Renal cortical epithelial cell (primary cell): Measurements from ENCODE around the gene VGLL3. TPM values are rescaled to one million over a fixed set of nuclear protein-coding genes. Genes with fewer than 3 reads are reported as not detected.
"Not testable (repeated sequence)": the region's sequence is repeated elsewhere in the genome, so short reads cannot be mapped to it uniquely, and the experiment has no call there.

Experiments used
- DNase-seq: peaks from one replicate; pipeline ENCODE4 v3.0.0-alpha.2; 2011; ENCODE audit warnings: low read depth
- total RNA-seq: library from RNA; depleted of rRNA; stranded (reverse); fragments of >200 nt; gene quantifications from 2 replicates; pipeline ENCODE4 v1.2.3, GENCODE V29; 2014

VGLL3 gene
- total RNA-seq, 1 donor from 2014 or later = 0.99 TPM

GRCh38 chr3:86989611-86990010 lies 1.3 kb downstream of the VGLL3 start:
- no peak for DNase-seq

DNA sequence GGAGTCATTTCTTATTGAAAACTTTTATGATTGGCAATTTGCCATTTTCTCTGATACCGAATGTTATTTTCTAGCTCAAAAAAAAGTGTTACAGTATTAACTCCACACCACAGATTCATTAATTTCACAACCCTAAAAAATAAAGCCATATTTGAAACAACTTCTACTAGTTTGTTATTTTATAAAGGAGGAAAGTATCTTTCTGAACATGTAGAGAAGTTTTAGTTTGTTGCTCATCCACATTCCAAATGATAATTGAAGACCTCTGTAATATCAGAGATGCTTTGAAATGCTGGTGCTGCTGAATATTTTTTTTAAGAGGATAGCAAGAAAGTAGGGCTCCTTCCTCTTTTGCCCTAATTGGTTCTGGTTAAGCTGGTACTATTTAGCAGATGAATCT lies 1.9 kb downstream of the VGLL3 start:
- DNase-seq = no peak

DNA sequence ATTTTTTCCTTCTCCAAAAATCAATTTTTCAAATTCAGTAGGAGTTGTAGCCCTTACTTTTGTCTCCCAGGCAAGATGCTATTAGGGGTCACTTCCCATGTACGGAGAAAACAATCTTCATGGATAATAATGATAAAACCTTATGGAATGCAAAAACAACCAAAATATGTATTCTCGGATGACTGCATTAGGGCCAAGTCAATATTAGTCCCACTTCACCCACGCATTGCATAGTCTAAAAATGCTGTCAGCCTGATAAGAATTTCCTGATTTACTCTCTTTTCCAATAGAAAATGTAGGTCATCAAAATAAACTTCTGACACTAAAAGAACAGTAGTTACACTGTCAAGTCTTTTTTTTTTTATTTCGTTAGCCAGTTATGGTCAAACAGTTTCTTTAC lies 2.7 kb downstream of the VGLL3 start:
- no peak for DNase-seq

GRCh38 chr3:86987421-86987715 lies 3.6 kb downstream of the VGLL3 start:
- no peak for DNase-seq

DNA sequence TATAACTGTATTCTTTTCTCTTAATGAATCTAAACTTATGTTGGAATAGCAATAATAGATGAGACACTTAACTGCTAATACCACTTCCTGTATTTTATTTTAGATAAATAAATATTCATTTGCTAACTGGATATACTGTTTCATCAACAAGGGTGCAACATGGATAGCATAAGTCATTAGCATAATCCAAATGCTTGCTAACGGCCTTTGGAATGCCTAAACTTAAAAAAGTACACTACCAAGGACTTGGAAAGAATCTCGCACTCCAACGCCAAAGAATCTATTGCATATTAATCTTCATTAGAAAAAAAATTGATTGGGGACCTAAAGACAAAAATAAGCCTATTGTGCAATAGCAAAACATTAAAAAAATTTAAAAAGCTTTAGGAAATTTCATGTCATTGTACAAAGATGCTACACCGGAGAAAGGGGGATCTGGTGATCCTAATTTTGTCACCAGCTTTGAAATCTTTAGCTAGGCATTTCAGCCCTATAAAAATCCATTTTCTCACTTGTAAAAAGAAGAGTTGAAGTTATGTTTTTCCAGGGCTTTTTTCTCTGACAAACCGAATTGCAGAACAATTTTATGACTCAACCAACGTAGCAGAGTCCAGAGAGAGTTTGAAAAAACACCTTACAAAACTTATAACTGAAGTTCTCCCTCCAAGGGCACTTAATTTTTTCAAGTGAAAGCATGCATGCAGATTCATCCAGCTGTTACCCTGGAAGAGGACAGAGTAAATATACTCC lies 4.1 kb downstream of the VGLL3 start:
- no peak for DNase-seq

DNA sequence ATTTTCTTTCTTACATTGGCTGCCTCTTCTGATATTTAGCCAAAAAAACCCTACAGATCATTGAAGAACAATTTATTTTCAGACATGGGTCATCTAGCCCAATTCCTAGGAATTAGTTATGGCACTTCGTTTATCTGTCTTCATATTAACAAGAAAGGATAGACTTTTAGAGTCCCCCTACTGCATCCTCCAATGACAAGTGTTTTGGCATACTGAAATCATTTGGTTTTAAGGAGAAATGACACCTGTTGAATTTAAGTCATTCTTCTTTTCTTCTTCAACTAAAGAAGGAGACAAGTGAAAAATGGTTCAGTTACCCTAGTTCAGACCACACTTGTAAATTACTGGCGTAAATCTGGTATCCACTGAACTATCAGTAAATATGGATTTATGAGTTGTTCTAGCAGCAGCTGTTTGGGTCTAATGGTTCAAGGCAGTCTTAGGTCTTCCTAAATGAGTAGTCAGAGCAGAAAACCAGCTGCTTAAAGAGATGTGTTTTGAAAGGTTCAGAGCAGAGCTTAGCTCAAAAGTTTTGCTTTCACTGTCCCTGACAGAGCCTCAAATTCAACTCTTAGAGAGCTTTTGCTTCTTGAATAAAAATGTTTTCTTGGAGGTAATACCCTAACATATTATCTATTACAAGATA lies 5.6 kb downstream of the VGLL3 start:
- no peak for DNase-seq

DNA sequence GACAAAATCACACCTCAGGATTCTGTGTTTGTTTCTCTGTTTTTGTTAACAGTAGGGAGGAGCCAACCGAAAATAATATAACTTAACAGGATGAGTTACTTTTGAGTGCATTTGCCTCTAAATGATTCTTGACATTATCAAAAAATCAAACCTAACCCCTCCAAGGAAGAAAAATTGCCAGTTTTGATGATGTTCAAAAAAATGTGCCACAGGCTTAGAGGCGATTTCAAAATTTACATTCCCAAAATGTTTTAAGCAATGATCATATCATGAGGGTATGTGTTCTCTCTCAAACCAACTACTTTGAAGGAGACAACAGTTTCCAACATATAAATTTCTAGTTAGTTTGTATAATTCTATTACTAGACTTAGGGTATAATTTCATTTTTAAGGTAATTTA lies 6.7 kb downstream of the VGLL3 start:
- no peak for DNase-seq

GRCh38 chr3:86982883-86983282 lies 8.1 kb downstream of the VGLL3 start:
- no peak for DNase-seq

DNA sequence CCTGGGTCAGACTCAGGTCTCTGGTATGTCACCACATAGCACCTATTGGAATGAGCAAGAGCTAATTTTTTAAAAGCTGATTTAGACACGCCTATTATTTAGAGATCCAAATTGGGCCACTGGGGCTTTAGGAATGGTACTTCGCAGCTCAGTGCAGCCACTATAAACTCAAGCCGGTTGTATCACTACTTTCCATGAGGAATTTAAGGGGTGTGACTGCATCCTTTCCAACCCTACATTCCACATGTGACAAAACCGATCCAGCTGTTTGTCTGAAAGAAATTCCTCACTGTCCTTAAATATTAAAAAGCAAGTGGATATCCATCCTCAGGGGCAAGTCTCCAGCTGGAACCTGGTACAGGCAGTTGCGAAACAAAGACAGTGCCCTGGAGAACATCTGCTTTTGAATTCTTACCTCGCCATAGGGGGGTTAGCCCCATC lies 12.8 kb downstream of the VGLL3 start:
- DNase-seq = no peak

DNA sequence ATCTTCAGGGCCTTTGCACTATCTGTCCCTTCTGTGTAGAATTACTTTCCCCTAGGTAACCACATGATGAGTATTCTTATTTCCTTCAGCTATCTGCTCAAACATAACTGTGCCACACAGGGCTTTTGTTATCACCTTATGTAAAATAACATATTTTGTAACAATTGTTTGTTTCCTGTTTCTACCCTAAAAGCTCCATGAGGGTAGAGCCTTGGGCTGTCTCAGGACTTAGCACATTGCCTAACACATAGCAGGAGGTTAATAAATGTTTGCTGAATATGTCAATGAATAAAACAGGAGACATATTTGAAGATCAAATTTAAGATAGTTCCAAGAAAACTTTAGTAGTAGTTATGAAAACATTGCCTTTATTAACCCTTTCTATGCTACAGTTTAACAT lies 14.7 kb downstream of the VGLL3 start:
- no peak for DNase-seq

DNA sequence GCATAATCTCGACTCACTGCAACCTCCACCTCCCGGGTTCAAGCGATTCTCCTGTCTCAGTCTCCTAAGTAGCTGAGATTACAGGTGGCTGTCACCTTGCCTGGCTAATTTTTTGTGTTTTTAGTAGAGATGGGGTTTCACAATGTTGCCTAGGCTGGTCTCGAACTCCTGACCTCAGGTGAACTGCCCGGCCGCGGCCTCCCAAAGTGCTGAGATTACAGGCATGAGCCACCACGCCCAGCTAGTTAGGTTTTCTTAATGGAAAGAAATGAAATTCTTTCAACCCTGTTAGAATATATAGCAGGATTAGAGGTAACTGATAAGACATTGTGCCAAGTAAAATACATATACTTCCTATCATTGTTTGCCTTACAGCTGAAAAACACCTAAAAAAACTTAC lies 16.8 kb downstream of the VGLL3 start:
- DNase-seq = not testable (repeated sequence)

DNA sequence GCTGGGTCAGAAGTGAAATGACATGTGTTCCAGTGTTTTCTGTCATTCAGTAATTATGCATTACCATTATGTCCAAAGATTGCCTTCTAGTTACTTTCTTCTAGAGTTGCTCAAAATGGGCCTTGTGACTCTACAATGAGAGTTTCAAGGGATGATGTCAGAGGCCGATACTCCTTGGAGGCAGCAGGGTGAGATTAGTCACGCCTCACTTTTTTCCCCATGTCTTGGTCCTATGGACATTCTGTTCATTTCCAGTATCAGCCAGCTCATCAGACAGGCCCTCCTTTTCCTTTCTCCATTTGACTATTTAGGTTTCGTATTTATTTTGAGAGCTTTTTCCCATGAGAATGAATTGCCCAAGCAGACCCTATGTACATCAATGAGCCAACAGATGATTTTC lies 17.5 kb downstream of the VGLL3 start:
- DNase-seq = peak; percentile 42

GRCh38 chr3:86969500-86970189 lies 21.3 kb downstream of the VGLL3 start:
- no peak for DNase-seq

DNA sequence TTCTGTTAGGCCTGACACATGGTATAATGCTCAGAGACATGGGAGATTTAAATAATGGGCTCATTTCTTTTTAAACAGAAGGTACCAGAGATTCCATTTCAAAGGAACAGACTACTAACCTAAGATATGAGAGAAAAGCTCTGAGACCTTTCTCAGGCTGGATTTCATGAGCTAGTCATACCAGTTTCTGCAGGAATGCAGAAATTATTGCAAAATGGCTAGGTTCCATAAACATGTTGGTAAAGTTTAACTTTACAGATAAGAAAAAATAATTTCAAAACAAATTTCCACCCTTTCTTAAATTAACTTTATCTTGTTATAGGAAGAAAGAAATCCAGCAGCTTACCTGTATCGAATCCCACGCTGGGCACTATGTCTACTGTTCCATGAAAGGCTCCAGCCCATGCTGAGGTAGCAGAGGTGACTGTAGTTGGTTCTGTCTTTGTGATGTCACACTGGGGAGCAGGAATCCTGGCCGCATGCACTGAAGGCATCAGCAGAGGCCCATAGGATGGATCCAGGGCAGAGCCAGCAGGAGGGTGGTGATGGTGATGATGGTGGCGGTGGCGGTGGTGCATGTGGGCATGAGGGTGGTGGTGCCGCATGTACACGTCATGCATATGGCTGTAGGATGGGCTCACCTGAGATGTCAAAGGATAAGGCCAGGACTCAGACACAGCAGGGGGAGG lies 22.6 kb downstream of the VGLL3 start:
- DNase-seq = no peak

DNA sequence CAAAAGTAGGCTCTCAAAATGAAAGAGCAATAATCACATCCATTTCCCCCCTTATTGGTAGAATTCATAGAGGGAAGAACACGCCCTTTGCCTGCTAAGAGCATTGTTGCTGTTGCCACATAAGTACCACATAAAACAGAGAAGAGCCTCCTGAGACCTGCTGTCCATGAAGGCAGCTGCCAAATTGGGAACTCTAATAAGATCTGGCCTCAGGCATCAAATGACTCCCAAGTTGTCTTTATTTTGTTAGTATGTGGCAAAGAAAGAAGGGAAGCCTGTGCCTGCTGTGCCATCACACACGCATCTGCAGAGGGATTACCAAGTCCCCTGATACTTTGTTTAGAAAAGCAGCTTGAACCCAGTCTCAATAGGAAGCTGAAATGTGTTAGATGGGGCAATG lies 23.9 kb downstream of the VGLL3 start:
- DNase-seq = no peak

GRCh38 chr3:86965166-86965565 lies 25.8 kb downstream of the VGLL3 start:
- DNase-seq = no peak

- no peak for DNase-seq
Observed at GRCh38 chr3:86963611-86964010, 27.3 kb downstream of the VGLL3 start.

DNA sequence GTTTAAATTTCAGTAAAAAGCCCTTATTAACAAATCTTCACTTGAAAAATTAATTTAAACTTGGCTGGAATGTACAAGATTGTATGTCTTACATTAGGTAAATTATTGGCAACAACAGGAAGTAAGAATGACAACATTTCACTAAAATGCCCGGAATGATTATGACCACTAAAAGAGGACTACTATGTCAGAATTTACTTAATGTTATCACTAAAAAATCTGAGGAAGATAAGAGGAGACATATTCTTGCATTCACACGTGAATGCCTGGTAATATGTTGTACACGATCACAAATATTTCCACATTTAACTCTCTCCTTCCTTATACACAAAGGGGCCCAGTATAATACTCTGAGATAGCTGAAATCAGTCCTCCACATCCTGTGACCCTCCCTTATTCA lies 29.7 kb downstream of the VGLL3 start:
- DNase-seq = no peak

- DNase-seq = no peak
Observed at GRCh38 chr3:86960550-86960949, 30.4 kb downstream of the VGLL3 start.

DNA sequence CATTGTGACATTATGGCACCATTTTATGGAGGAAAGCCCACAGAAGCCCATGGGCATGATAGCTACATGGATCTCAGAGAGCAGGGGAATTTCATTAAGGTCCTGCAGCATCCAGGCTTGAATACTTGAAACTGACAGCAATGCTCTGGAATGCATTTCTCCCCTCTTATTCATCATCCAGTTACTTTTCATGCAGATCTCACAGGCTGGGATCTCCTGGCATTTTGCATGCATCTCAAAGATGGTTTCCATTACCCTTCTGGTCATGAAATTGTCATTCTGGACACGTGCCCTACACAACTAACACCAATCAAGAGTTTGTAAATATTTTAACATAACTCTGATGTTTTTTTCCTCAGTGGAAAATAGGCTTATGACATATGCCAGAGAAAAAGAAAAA lies 32.4 kb downstream of the VGLL3 start:
- DNase-seq = no peak

DNA sequence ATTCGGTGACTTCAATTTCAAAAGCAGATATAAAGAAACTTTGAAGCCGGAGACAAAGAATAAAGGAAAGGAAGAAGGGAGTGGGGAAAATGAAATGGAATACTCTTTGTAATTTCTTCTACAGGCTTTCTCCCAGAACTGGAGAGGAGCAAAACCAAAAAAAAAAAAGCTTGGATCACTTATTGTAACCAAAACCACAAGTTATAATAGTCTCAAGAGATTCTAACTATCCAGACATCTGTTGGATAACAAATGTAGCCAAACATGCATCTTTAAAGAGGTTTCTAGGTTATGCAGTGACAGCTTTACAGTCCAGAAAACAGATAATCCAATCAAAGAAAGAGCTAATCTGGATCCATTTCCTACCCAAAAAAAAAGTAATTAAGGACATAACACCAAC lies 36.2 kb downstream of the VGLL3 start:
- no peak for DNase-seq

DNA sequence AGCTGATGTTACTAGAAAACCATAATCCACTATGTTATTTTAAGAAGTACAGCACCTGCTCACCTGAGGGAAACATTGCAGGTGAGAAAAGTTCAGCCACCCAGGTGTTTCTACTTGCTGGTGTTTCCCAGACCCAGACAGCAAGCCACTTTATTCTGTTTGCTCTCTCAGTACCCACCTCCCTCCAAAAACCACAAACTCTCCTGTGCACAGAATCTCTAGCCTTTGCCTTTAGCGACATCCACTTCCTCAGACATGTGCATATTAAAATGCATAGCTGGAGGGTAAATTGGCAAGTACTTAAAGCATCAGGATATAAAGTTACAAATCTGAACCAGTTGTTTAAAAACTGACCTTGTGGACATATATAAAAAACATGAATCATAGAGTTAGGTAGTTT lies 36.7 kb downstream of the VGLL3 start:
- no peak for DNase-seq

DNA sequence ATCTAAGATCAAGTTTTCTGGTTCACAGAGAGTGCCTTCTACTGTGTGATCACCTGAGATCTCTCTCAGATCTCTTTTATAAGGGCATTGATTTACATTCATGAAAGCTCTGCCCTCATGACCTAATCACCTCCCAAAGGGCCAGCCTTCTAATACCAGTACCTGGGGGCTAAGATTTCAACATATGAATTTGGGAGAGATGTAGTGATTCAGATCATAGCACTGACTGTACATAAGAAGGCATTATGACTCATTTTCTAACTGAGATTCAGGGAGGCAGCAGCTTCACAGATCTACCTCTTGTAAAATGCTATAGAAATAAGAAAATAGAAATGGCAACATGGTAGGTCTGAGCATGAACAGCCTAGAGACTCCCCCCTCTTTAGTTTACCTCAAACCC lies 39.6 kb downstream of the VGLL3 start:
- no peak for DNase-seq
